Peyer's patch (tissue), 4 donors: ENCODE results near the gene RBM4B. TPM values are rescaled to one million over a fixed set of nuclear protein-coding genes. Genes with fewer than 3 reads are reported as not detected.

Source experiments
- DNase-seq, 3 donors: peaks; one replicate each; pipeline ENCODE4 v3.0.0-alpha.2; 2017 to 2019
- H3K27ac ChIP-seq, 4 donors: fragments of 200-600 bp; sonication (generic); one replicate each; pipeline ENCODE4 v1.5.1; 2016 to 2019
- H3K27me3 ChIP-seq, 2 donors: fragments of 200-600 bp; sonication (generic); one replicate each; pipeline ENCODE4 v1.5.1; 2019
- H3K36me3 ChIP-seq, 3 donors: fragments of 200-600 bp; sonication (generic); one replicate each; pipeline ENCODE4 v1.5.1; 2016 to 2019
- H3K4me1 ChIP-seq, 4 donors: fragments of 200-600 bp; sonication (generic); one replicate each; pipeline ENCODE4 v1.5.1; 2016 to 2019
- H3K4me3 ChIP-seq, 4 donors: fragments of 200-600 bp; sonication (generic); 1 replicate in 3 of 4; 2 replicates in 1 of 4; pipeline ENCODE4 v1.5.1; 2016 to 2019; ENCODE audit warnings: mild to moderate bottlenecking in 1 of 4
- H3K9me3 ChIP-seq, 4 donors: fragments of 200-600 bp; sonication (generic); one replicate each; pipeline ENCODE4 v1.5.1; 2016 to 2019; ENCODE audit warnings: mild to moderate bottlenecking in 1 of 4
- CTCF ChIP-seq, 6 experiments: fragments of 450-650 bp in 4 of 6; fragments of 200-600 bp in 2 of 6; sonication (generic) in 1 of 6; IDR thresholded peaks; one replicate each; pipeline ENCODE4 v1.5.1; 2017 to 2019; ENCODE audit warnings: antibody characterized with exemption in 6 of 6, mild to moderate bottlenecking in 3 of 6, moderate library complexity in 1 of 6
- POLR2A ChIP-seq, 2 donors: fragments of 450-650 bp; IDR thresholded peaks; one replicate each; pipeline ENCODE4 v1.5.1; 2017; ENCODE audit warnings: antibody characterized with exemption in 2 of 2, mild to moderate bottlenecking in 2 of 2, moderate library complexity in 2 of 2
- total RNA-seq, 4 donors: library from RNA; depleted of rRNA; stranded (reverse); fragments of >200 nt; gene quantifications; one replicate each; pipeline ENCODE4 v1.1.0, GENCODE V29; 2016

The RBM4B gene
- total RNA-seq, 4 donors from 2014 or later: 15.2 to 33.0 (median 21.7) TPM

GRCh38 chr11:66718320-66718971 is 40.8 kb upstream of the RBM4B start:
- H3K4me1 ChIP-seq: no peaks in the 10 kb centered on the region
- DNase-seq: peak in 2 of 3 donors; percentile 67 to 78
- H3K36me3 ChIP-seq: no peaks in the 10 kb centered on the region
- H3K4me3 ChIP-seq: peak overlapping the region in 2 of 4 donors; percentile 20 to 35
- H3K27ac ChIP-seq: no peak overlapping the region
- TF ChIP-seq CTCF (IDR thresholded peaks at IDR 0.05) (peak in 4 of 6 experiments; percentile 34 to 62 (median 51)), POLR2A (IDR thresholded peaks at IDR 0.05) (no peak)
- no peaks in the 10 kb centered on the region for H3K9me3 ChIP-seq
- H3K27me3 ChIP-seq: no peaks in the 10 kb centered on the region

- Histone ChIP-seq H3K4me1 (no peaks in the 10 kb centered on the region), H3K9me3 (no peaks in the 10 kb centered on the region), H3K4me3 (no peak overlapping the region), H3K36me3 (no peaks in the 10 kb centered on the region), H3K27ac (no peak overlapping the region), H3K27me3 (no peaks in the 10 kb centered on the region)
- DNase-seq: peak in 1 of 3 donors; percentile 47
- TF ChIP-seq CTCF (IDR thresholded peaks at IDR 0.05): no peak
- TF ChIP-seq POLR2A (IDR thresholded peaks at IDR 0.05): no peak
Measured at GRCh38 chr11:66717925-66718319, 40.2 kb upstream of the RBM4B start.

GRCh38 chr11:66716996-66717395 is 39.3 kb upstream of the RBM4B start:
- Histone ChIP-seq H3K4me1 (no peaks in the 10 kb centered on the region), H3K27ac (no peak overlapping the region), H3K27me3 (no peaks in the 10 kb centered on the region), H3K4me3 (no peak overlapping the region), H3K36me3 (no peaks in the 10 kb centered on the region), H3K9me3 (no peaks in the 10 kb centered on the region)
- DNase-seq: no peak
- TF ChIP-seq CTCF (IDR thresholded peaks at IDR 0.05) (no peak), POLR2A (IDR thresholded peaks at IDR 0.05) (no peak)

GRCh38 chr11:66715346-66716085 is 37.8 kb upstream of the RBM4B start:
- Histone ChIP-seq H3K27me3 (no peaks in the 10 kb centered on the region), H3K36me3 (no peaks in the 10 kb centered on the region), H3K4me3 (no peak overlapping the region), H3K4me1 (no peaks in the 10 kb centered on the region), H3K27ac (no peak overlapping the region), H3K9me3 (no peaks in the 10 kb centered on the region)
- TF ChIP-seq CTCF (IDR thresholded peaks at IDR 0.05) (no peak), POLR2A (IDR thresholded peaks at IDR 0.05) (no peak)
- DNase-seq: peak in 1 of 3 donors; percentile 28

- H3K4me3 ChIP-seq: no peak overlapping the region
- TF ChIP-seq CTCF (IDR thresholded peaks at IDR 0.05) (no peak), POLR2A (IDR thresholded peaks at IDR 0.05) (no peak)
- DNase-seq: no peak
- no peaks in the 10 kb centered on the region for H3K27me3 ChIP-seq
- H3K27ac ChIP-seq: no peak overlapping the region
- H3K36me3 ChIP-seq: no peaks in the 10 kb centered on the region
- no peaks in the 10 kb centered on the region for H3K9me3 ChIP-seq
- H3K4me1 ChIP-seq: no peaks in the 10 kb centered on the region
Measured at GRCh38 chr11:66713746-66714480, 36.2 kb upstream of the RBM4B start.
